ENCODE results near the gene COL18A1.
"Not testable (repeated sequence)": the region's sequence is repeated elsewhere in the genome, so short reads cannot be mapped to it uniquely, and the experiment has no call there.

COL18A1 gene

DNA sequence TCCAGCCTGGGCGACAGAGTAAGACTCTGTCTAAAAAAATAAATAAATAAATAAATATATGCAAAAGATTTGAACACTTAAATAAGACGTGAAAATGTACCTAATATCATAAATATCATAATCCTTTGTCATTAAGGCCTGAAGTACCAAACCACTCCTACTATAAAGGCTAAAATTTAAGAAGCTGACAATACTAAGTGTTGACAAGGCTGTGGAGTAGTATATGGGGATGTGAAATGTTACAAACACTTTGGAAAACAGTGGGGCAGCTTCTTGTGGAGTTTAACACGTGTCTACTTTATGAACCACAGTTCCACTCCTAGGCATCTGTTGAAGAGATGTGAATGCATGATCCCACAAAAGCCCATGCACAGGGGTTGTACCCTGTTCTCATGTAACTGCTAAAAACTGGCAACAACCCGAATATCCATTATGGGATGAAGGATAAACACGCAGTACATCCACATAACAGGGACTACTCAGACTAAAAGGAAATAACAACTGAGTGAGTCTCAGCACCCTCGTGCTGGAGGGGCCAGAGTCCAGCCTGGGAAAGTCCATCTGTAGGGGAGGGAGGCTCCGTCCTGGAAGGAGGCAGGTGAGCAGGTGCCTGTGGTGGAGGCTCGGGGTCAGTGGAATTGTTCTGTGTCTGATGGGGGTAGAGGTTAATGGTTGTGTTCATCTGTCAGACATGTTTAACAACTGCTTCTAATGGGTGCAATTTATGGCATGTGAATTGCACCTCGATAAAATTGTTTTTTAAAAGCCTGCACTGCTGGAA, 143.9 kb downstream of the COL18A1 start:
- DNase-seq: no peak

DNA sequence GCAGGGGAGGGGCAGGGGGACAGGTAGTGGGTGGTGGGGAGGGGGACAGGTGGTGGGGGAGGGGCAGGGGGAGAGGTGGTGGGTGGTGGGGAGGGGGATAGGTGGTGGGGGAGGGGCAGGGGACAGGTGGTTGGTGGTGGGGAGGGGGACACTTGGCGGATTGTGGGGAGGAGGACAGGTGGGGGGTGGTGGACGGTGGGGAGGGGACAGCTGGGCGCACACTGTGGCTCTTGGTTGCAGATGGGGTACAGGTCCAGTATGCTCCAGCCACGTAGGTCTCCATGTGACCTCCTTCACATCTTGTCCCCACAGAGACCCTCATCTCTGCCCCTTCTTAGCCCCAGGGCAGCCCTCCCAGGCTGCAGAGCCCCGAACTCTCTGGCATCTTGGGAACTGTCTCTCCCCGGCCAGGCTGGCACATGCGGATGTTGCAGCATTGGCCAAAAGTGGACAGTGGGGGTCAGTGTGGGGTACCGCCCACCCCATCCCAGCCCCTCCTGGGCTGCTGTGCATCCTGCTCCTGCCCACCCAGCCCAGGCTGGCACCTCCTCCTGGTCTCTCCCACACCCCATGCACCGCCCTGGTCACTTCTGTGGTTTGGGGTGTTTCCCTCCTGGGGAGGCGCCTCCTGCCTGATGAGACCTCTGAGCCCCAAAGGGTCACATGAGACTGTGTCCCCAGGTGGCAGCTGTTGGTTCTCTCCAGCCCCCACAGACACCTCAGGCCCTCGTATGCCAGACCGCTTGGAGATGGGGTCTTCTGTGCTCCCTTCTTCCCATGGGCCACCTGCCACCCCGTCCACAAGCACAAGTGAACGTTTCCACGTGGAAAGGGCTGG, 144.9 kb downstream of the COL18A1 start:
- no peak for DNase-seq

DNA sequence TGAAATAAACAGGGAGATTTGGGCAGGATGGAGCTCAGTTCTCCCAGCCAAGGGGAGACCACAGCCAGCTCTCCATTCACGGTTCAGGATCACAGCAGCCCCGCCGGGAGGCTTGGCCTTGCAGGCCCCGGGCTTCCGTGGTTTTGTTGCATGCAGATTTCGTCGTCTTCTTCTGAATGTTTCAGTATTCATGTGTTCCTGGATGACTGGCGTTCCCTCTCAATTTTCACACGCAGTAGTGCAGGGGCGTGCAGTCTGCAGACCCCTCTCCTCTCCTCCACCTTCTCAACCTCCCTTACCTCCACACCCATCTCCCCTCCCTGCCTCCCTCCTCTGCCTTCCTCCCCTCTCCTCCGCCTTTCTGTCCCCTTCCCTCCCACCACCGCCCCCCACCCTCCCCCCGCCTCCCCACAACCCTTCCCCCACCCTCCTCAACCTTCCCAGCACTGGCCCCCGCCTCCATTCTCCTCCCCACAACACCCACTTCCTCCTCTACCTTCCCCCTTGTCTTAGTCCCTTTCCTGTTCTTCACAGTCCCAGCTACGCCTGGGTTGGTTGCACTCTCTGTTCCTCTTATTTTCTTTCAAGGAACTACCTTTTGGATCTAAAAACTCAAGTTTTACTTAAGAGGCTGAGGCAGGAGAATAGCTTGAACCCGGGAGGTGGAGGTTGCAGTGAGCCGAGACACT, 145.7 kb downstream of the COL18A1 start:
- DNase-seq: no peak

DNA sequence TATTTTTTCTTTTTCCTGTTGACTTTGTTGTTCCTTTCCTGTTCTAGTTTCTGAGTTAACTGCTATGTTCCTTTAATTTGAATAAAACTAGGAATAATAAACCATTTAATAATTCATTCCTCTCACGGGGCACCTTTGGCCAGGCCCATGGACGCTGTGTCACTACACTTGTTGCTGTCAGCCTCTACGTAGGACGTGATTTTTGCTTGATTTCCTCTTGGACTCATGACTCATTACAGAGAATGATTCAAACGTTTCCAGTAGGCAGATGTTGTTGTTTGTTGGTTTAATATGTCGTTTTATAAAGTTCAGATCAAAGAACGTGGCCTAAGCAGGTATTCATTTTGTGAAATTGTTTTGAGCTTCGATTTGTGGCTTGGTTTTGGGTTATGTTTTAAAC, 146.4 kb downstream of the COL18A1 start:
- no peak for DNase-seq

DNA sequence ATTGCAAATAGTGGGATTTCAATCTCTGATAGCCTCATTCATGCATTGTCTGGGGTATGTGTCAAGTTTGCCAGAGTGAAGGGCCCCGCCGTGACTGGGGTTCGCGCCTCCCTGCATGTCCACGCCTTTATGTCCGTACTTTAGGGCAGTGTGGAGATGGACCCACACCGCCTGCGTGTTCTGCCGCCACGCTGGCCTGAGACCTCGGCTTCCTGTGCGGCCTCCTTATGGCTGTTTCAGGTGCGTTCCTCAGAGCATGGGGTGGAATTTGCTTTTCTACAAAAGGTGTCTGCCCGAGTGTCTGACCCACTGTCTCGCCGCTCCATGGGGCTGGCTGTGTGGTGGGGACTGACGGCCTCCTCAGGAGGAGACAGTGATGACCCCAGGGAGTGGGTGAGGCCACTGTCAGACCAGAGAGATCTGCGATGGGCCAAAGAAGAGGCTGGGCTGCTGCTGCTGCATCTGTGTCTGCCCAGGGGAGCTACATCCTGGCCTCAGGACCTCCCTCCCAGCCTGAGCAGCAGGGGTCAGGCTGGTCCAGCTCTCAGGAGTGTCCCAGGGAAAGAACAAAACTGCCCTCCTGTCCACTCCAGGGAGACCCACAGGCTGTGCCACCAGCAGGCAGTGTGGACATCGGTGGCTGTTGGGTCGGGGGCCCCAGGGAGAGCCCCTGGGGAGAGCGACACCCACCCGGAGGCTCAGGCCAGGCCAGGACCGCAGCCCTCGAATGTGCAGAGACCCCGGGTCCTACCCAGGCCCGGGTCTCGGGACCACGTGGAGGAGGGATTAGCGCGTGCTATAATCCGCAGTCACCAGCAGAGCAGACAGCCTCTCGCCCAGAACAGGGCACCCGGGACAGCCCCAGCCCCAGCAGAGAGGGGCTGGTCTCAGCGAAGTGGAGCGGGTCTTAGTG, 147.1 kb downstream of the COL18A1 start:
- DNase-seq: no peak

DNA sequence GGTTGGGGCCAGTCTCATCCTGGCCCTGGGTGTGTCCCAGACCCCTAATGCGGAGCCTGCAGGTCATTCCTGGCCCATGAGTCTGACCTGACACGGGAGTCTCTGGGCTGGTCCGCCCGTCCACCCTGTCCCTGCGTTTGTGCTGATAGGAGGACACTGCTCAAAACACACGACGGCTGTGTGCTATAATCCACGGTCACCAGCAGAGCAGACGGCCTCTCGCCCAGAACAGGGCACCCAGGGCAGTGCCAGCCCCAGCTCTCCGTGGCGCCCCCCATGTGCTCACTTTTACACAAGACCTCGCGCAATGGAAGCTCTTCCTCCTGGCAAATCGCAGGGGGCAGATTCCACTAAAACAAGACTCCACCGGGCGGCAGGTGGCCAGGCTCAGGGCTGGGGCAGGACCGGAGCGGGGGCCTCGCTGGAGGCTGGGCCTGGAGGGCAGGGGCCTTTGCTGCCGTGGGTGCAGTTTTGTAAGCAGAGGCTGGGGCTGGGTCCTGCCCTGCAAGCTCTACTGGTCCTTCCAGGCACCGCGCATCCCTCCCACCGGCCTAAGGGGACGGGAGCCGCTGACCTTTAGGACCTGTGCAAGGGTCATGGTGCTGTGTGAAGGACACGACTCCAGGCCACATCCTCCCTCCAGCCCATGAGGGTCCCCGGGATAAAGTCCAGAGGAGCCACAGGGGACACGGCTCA, 147.9 kb downstream of the COL18A1 start:
- no peak for DNase-seq

DNA sequence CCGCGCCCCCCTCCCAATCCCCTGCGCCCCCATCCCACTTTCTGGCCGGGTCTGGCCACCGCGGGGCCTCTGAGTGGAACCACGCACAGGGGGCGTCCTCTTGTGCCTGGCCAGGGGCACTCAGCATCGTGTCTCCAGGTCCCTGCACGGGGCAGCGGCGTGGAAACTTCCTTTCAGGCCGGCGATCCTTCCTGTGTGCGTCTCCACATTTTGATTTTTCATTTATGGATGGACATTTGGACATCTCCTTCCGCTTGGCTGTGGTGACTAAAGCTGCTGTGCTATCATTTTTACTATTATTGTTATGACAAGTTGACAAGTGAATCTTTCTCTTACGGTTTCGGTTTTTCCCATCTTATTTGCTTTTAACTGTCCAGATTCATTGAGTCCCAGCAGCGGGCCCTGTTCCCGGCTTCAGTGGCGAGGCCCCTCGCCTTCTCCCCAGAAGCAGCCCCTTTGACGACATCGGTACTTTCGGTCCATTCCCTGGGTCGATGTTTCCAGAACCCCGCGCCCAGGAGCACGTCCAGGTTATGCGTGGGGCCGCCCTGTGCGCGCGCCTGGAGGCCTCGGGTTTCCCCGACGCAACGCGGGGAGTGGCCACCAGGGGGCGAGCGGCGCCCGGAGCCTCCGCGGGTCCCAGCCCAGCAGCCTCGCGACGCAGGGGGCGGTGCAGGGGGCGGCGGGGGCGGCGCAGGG, 149.7 kb downstream of the COL18A1 start:
- peak in 13 of 14 donors; percentile 44 to 90 (median 66) for DNase-seq

DNA sequence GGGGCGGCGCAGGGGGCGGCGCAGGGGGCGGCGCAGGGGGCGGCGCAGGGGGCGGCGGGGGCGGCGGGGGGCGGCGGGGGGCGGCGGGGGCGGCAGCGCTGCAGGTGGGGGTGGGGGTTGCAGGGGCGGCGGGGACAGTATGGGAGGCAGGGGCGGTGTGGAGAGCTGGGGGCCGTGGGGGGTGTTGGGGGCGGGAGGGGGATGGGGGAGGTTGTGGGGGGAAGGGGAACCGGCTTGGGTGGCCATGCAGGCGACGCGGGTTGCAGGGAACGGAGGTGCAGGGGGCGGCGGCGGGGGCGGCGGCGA, 150.2 kb downstream of the COL18A1 start:
- no peak for DNase-seq

DNA sequence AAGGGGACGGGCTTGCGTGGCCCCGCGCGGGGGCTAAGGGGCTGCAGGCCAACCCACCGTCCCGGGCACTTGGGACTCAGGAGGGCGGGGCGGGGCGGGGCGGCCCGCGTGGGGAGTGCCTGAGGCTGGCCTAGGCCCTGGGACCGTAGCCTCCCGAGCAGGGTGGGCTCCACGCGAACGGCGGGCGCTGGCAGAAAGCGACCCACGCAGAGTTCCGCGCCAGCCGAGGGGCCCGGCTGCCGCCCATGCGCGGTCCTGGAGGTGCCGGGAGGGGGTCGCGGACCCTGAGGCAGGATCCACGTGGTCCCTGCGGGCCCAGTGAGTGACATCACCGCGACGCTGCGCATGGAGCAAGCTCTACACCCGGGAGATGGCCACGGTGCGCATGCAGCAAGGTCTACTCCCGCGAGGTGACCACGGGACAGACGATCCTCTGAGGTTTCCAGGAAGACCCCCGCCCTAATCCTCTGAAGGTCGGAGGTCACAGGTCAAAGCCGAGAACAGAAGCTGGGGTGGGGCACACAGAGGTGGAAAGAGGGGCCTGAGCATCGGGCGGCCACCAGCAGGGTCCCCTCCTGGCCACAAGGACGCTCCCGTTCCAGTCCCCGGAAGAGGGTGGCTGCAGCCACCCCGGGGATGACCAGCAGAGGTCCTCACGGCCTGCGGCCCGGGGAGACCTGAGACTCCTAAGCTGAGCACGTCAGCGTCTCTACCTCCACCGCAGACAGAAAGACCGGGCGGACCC, 150.8 kb downstream of the COL18A1 start:
- peak in 9 of 14 donors; percentile 33 to 87 (median 77) for DNase-seq

DNA sequence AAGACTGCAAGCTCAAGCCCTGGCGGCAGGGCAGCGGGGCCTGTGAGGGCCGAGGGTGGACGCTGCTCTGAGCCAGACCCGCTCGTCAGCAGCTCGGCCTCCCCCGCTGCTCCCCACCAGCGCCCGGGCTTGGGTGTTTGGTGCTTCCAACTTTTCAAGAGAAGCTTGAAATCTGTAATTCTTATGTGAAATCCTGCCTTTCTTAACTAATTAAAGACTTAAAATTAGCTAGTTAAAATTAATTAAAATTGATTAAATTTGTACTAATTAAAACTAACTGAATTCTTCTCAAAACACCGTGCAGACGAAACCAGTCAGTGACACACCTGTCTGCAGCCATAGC, 151.3 kb downstream of the COL18A1 start:
- no peak for DNase-seq

DNA sequence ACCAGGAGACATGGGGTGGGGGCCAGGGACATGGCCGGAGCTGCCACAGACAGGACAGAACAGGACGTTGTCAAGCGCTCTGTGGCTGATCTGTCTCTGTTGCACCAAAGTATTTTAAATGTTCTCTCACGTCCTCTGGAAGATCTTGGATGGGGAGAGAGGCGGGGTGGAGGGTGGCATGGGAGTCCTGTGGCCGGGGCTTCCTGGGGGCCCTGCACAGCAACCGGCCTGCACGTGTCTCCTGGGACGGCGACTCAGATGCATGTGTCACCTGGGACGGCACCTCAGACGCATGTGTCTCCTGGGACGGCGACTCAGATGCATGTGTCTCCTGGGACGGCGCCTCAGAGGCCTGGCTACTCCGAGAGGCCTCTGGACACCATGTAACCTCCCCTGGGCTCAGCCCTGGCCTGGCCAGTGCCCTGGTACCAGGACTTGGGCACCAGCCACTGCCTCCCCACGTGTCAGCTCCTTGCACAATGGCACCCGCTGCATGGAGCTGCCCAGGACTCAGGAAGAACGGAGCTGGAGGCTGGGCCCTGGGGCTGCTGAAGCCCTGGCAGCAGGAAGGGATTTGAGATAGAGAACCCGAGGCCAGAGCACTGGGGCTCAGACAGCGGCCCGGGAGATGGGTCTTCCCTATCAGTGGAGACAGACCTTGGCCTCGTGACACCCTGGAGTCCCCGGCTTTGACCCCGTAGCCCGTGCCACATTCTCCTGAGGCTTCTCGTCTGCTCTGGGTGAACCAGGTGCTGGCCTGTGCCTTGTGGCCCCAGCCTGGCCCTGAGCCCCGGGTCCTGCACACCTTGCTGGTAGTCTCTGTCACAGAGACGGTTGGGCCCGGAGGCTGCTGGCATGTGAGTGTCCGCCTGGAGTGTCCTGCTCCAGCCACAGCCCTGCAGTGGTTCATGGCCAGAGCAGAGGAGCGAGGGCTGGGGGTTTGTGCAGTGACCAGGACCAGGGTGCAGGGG, 152.0 kb downstream of the COL18A1 start:
- peak in 5 of 14 donors; percentile 22 to 68 (median 59) for DNase-seq

DNA sequence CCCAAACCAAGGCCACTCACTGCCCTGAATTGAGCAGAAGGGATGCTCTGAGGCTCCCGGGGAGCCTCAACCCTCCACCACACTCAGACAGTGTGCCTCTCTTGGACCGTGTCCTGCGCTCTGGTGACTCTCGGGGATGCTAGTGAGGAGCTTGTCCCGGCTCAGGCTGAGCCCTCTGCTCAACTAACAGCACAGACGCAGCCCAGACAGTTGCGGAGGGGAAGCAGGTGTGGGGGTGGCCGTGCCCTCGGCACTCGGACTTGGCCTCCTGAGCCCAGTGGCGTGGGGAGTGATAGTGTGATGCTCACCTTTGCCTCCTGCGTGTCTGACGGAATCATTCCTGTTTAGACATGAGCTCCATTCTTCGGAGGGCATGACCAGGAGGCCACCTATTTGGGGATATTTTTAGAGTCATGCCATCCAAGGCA, 152.7 kb downstream of the COL18A1 start:
- no peak for DNase-seq

DNA sequence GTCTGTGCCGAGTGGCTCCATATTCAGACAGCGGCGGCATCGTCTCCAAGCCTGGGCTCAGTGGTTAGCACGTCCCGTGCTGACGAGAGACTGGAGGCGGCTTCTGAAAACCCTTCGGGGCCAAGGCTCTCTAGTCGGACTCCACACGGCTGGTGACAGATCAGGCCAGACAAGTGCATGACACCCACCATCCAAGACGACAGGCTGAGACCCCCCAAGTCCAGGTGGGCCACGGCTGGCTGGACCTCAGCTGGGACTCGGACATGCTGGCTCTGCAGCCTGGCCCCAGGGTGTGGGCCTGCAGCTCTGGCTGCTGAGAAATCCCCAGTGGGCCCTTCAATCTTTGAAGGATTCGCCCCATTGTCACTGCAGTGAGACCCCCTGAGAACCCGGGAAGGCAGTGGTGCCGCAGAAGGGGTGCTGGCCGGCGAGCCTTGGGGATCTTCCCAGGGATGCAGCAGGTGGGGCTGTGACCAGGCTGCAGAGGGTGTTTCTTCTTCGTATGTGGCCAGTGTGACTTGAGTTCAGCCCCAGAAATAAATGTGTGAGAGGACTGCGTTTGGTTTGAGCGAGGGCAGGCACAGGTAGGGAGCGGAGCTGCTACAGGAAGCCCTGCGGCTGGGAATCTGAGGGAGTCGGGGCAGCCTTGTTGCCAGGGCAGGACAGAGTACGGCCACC, 153.2 kb downstream of the COL18A1 start:
- DNase-seq: no peak

DNA sequence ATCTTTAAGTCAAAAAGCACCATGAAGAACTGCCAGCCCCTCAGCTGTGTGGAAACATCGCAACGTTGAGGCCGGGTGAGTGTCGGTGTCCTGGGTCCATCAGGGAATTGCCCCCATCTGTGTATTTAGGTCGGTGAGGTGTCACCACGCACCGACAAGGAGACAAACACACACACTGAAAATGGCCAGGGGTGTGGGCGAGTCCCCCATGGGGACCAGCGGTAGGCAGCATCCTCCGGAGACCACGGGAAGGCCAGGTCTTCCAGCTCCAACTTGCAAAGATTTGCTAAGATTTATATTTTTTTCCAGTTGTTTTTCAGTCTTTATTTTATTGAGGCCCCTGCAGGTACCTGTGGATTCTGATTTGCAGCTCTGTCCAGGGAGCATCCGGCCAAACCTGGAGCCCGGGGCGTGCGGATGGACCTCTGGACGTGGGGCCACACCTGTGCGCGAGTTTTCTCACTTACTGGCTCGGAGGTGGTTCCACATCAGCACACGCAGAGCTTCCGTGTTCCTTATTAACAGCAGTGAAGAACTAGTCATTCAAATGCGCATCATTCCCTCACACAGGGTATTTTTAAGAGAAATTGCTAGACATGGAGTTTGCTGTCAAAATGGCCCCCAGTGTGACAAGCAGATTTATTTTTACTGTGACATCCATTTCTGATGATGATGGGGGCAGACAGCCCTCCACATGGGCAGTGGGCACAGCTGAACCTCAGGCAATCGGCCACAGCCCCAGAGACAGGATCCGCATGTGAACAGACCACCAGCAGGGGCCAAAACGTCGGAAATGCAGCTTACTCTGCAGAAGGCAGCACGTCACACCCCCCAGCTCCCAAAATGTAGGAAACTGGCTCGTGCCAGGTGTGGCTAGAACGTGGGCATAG, 154.5 kb downstream of the COL18A1 start:
- no peak for DNase-seq

DNA sequence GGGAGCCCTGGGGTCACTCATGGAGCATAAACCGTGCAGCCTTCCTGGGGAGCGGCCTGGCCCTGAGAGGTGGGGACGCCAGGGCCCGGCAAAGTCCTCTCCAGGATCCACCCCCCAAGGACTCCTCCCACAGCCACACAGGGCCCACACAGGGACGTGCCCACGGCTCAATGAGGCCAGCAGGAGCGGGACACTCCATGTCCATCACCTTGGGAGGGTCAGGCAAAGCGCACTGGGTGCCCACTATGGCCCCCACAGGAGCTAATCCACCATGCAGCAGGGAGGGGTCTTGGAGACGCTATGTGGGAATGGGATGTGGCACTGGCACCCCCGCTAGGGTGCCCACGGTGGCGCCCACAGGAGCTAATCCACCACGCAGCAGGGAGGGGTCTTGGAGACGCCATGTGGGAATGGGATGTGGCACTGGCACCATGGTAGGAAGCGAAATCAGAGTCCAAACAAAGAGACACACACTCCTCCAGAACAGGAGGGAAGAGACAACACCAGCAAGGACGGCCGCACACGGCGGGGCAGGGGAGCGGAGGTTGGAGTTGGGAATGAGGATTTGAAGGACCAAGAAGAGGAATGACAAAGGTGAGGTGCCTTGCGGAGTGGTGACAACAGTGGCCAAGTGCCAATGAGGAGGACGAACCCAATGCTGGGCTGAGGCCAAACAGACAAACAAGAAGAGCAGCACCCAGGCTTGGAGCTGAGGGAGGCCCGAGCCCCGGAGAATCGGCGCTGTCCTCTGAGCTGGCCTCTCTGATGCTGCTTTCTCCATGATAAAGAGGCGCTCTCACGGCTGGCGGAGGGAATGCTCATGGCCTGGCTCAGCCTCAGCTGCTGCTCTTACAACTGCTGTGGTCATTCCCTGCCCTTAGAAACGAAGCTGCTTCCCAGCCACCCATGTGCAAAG, 155.4 kb downstream of the COL18A1 start:
- DNase-seq: no peak

DNA sequence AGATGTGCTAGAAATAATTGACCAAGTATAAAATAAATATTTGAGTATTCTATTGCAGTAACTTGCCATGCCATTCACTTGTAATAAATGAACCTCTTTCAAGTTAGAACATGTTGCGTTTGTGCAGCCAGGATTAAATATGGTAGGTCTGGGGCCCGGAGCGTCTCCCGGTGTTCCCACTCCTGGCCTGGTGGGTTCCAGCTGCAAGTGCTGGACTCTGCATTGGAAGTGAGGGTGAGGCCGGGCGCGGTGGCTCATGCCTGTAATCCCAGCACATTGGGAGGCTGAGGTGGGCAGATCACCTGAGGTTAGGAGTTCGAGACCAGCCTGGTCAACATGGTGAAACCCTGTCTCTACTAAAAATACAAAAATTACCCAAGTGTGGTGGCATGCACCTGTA, 156.3 kb downstream of the COL18A1 start:
- not testable (repeated sequence) for DNase-seq

Data from C1 segment of cervical spinal cord (tissue), 14 donors.